PC-9 (cell line): ENCODE measurements around the gene IL17REL. TPM values are rescaled to one million over a fixed set of nuclear protein-coding genes. Genes with fewer than 3 reads are reported as not detected.
"Not testable (repeated sequence)": the region's sequence is repeated elsewhere in the genome, so short reads cannot be mapped to it uniquely, and the experiment has no call there.

Source experiments
- BruUV-seq: library from RNA; stranded (reverse); fragments of 400-500 nt; replicated peaks from 2 replicates; lab custom pipeline; 2021; lab: Mats Ljungman, UMichigan
- CTCF ChIA-PET: fragments of 300-600 bp; sonication (Branson Sonifier 250); formaldehyde crosslinking; loops from one replicate; lab custom pipeline; 2022; ENCODE audit warnings: antibody characterized with exemption; lab: Charles Lee
- POLR2A ChIA-PET: fragments of 300-600 bp; sonication (Branson Sonifier 250); formaldehyde crosslinking; loops from one replicate; lab custom pipeline; 2022; ENCODE audit warnings: antibody characterized with exemption; ENCODE audit not compliant: unreplicated experiment; lab: Charles Lee
- DNase-seq, 2 experiments: peaks; one replicate each; pipeline versions ENCODE4 v3.0.0 to v3.0.0-alpha.2; 2015 to 2022; ENCODE audit warnings: mixed read lengths in 1 of 2
- H2AFZ ChIP-seq: fragments of 200-600 bp; sonication (generic); 2 replicates; pipeline ENCODE4 v1.8.1; 2017; ENCODE audit warnings: antibody characterized with exemption
- H3F3A ChIP-seq: fragments of 200-600 bp; sonication (generic); 2 replicates; pipeline ENCODE4 v1.8.1; 2017; ENCODE audit warnings: antibody characterized with exemption, mild to moderate bottlenecking, low read depth; ENCODE audit not compliant: insufficient read depth
- H3K27ac ChIP-seq: fragments of 200-600 bp; sonication (generic); 2 replicates; pipeline ENCODE4 v1.6.1; 2016; ENCODE audit warnings: mixed run types
- H3K27me3 ChIP-seq: fragments of 200-600 bp; sonication (generic); 2 replicates; pipeline ENCODE4 v1.6.1; 2016; ENCODE audit warnings: low read depth, mixed run types; ENCODE audit not compliant: insufficient read depth
- H3K36me3 ChIP-seq: fragments of 200-600 bp; sonication (generic); 2 replicates; pipeline ENCODE4 v1.6.1; 2016; ENCODE audit warnings: low read depth, mixed run types
- H3K4me1 ChIP-seq: fragments of 200-600 bp; sonication (generic); replicated peaks from 2 replicates; pipeline ENCODE4 v1.6.1; 2016; ENCODE audit warnings: mixed run types; ENCODE audit not compliant: insufficient read depth
- H3K4me2 ChIP-seq: fragments of 200-600 bp; sonication (generic); 2 replicates; pipeline ENCODE4 v1.6.1; 2017; ENCODE audit warnings: mixed run types
- H3K4me3 ChIP-seq: fragments of 200-600 bp; sonication (generic); 2 replicates; pipeline ENCODE4 v1.6.1; 2016; ENCODE audit warnings: mixed run types
- H3K79me2 ChIP-seq: fragments of 200-600 bp; sonication (generic); 2 replicates; pipeline ENCODE4 v1.6.1; 2017; ENCODE audit warnings: low read depth, mixed run types
- H3K9me2 ChIP-seq: fragments of 200-600 bp; sonication (generic); 2 replicates; pipeline ENCODE4 v1.8.1; 2017; ENCODE audit warnings: mild to moderate bottlenecking; ENCODE audit not compliant: insufficient read depth
- H3K9me3 ChIP-seq: fragments of 200-600 bp; sonication (generic); 2 replicates; pipeline ENCODE4 v1.8.1; 2016; ENCODE audit warnings: low read depth; ENCODE audit not compliant: insufficient read depth
- H4K20me1 ChIP-seq: fragments of 200-600 bp; sonication (generic); 2 replicates; pipeline ENCODE4 v1.8.1; 2017; ENCODE audit not compliant: insufficient read depth
- CTCF ChIP-seq: fragments of 200-600 bp; sonication (generic); conservative IDR thresholded peaks from 2 replicates; pipeline ENCODE4 v1.6.1; 2017; ENCODE audit warnings: mixed run types, antibody characterized with exemption, mild to moderate bottlenecking, moderate library complexity
- EZH2 ChIP-seq: fragments of 200-600 bp; sonication (generic); IDR thresholded peaks from 2 replicates; pipeline ENCODE4 v1.8.0; 2017; ENCODE audit warnings: antibody characterized with exemption, low read depth
- intact Hi-C: fragments of 100-400 bp; cut with micrococcal nuclease; formaldehyde crosslinking; loops from one replicate; pipeline ENCODE4 v1.10.0; 2022; ENCODE audit not compliant: unreplicated experiment
- total RNA-seq: library from RNA; stranded (reverse); gene quantifications from 2 replicates; pipeline ENCODE4 v1.2.3, GENCODE V29; 2021

The IL17REL gene
- total RNA-seq, 1 experiment from 2014 or later, result not detected

DNA sequence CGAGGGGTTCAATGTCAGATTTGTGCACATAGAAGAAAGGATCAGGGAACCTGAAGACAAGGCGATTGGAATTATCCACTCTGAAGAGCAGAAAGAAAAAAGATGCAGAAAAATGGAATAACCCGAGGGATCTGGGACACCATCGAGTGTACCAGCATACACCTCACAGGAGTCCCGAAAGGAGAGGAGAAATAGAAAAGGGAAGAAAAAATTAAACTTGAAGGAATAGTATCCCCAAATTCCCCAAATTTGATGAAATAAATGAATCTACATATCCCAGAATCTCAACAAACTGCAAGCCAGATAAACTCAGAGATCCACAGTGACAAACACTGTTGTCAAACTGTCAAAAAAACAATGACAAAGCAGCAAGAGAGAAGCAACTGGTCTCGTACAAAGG is 21.4 kb downstream of the IL17REL start:
- ChIA-PET CTCF (interaction anchor here (1.0 kb wide), 1 partner anchor 61 kb away, joined by 3 read pairs; no protein-coding TSS in a partner anchor), POLR2A (no interaction called here)
- Histone ChIP-seq H3K4me1 (no peaks in the 10 kb centered on the region; the same call in 1 of the 2 replicates), H3K36me3 (no peaks in the 10 kb centered on the region), H3F3A (no peaks in the 10 kb centered on the region), H3K79me2 (no peaks in the 10 kb centered on the region), H3K27ac (no peak overlapping the region), H3K27me3 (peaks cover 54% of the 10 kb centered on the region), H3K9me2 (no peaks in the 10 kb centered on the region), H3K4me2 (no peak overlapping the region), H2AFZ (no peak overlapping the region), H3K9me3 (peaks cover 15% of the 10 kb centered on the region), H4K20me1 (no peaks in the 10 kb centered on the region), H3K4me3 (no peak overlapping the region)
- peak in 1 of 2 experiments; percentile 31 for DNase-seq
- BruUV-seq, result no TSS peak
- TF ChIP-seq EZH2, result no peak
- no peak for TF ChIP-seq CTCF
- intact Hi-C loops, result loop anchor here (5.0 kb wide), 2 partner anchors 41 to 224 kb away; no protein-coding TSS in a partner anchor

DNA sequence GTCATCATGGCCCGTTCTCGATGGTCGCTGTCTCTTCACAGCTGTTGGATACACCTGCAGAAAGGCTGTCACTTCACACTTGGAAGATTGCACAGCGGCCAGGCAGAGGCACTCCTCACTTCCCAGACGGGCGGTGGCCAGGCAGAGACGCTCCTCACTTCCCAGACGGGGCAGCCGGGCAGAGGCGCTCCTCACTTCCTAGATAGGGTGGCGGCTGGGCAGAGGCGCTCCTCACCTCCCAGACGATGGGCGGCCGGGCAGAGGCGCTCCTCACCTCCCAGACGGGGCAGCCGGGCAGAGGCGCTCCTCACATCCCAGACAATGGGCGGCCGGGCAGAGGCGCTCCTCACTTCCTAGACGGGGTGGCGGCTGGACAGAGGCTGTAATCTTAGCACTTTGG is 22.7 kb downstream of the IL17REL start:
- H3K79me2 ChIP-seq, BruUV-seq, H3F3A ChIP-seq, H4K20me1 ChIP-seq, H3K4me3 ChIP-seq, DNase-seq, H3K4me2 ChIP-seq, H3K36me3 ChIP-seq, H3K4me1 ChIP-seq, H2AFZ ChIP-seq, H3K9me2 ChIP-seq, CTCF ChIA-PET, POLR2A ChIA-PET, H3K27ac ChIP-seq: not testable (repeated sequence)
- intact Hi-C loops, result loop anchor here (5.0 kb wide), 2 partner anchors 42 to 223 kb away; no protein-coding TSS in a partner anchor
- H3K9me3 ChIP-seq, result peaks cover 23% of the 10 kb centered on the region
- peaks cover 64% of the 10 kb centered on the region for H3K27me3 ChIP-seq

DNA sequence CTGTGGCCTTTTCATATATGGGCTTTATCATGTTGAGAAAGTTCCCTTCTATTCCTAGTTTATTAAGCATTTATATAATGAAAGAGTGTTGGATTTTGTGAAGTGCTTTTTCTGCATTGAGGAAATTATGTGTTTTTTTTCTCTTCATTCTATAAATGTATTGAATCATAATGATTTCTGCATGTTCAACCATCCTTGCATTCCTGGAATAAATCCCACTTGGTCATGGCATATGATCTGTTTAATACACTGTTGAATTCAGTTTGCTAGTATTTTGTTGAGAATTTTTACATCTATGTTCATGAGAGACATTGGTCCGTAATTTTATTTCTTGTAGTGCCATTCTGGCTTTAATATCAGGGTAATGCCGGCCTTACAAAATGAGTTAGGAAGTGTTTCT is 26.2 kb downstream of the IL17REL start:
- intact Hi-C loops, result no loop called here
- no peak overlapping the region for H3K4me3 ChIP-seq
- no peaks in the 10 kb centered on the region for H3K79me2 ChIP-seq
- no peaks in the 10 kb centered on the region for H3K4me1 ChIP-seq
- H3F3A ChIP-seq, result 0 out of 2 replicates have a peak, but pooled peaks cover 6% of the 10 kb centered on the region
- peaks cover 20% of the 10 kb centered on the region for H3K9me3 ChIP-seq
- no peak overlapping the region for H2AFZ ChIP-seq
- TF ChIP-seq EZH2 (no peak), CTCF (no peak)
- H3K4me2 ChIP-seq, result no peak overlapping the region
- H3K27ac ChIP-seq, result no peak overlapping the region
- H3K27me3 ChIP-seq, result peaks cover 47% of the 10 kb centered on the region
- no peak for DNase-seq
- no peaks in the 10 kb centered on the region for H3K9me2 ChIP-seq
- H4K20me1 ChIP-seq, result no peaks in the 10 kb centered on the region
- ChIA-PET CTCF (no interaction called here), POLR2A (no interaction called here)
- no peaks in the 10 kb centered on the region for H3K36me3 ChIP-seq
- no TSS peak for BruUV-seq
